Sigmoid colon (tissue), 7 donors: Measurements from ENCODE around the gene AQP6. TPM values are rescaled to one million over a fixed set of nuclear protein-coding genes. Genes with fewer than 3 reads are reported as not detected.

Experiments used
- DNase-seq: peaks from one replicate; pipeline ENCODE4 v3.0.0-alpha.2; 2019
- H3K27ac ChIP-seq, 4 donors: fragments of 200-600 bp; sonication (generic); one replicate each; pipeline ENCODE4 v1.5.1; 2016 to 2019; ENCODE audit warnings: mild to moderate bottlenecking in 1 of 4
- H3K27me3 ChIP-seq, 3 donors: fragments of 200-600 bp; sonication (generic); one replicate each; pipeline ENCODE4 v1.5.1; 2019; ENCODE audit warnings: mild to moderate bottlenecking in 1 of 3
- H3K36me3 ChIP-seq, 4 donors: fragments of 200-600 bp; sonication (generic); one replicate each; pipeline ENCODE4 v1.5.1; 2016 to 2019
- H3K4me1 ChIP-seq, 4 donors: fragments of 200-600 bp; sonication (generic); one replicate each; pipeline ENCODE4 v1.5.1; 2017 to 2019
- H3K4me3 ChIP-seq, 4 donors: fragments of 200-600 bp; sonication (generic); one replicate each; pipeline ENCODE4 v1.5.1; 2017 to 2019; ENCODE audit warnings: mild to moderate bottlenecking in 2 of 4, moderate library complexity in 1 of 4
- H3K9me3 ChIP-seq, 4 donors: fragments of 200-600 bp in 3 of 4; sonication (generic) in 3 of 4; one replicate each; pipeline versions ENCODE4 v1.5.1 to v1.6.1; 2013 to 2019
- EP300 ChIP-seq, 4 donors: sonication (generic); formaldehyde crosslinking; IDR thresholded peaks; one replicate each; pipeline ENCODE4 v1.6.1; 2017; ENCODE audit warnings: antibody characterized with exemption in 4 of 4
- POLR2A ChIP-seq, 2 donors: fragments of 450-650 bp; IDR thresholded peaks; one replicate each; pipeline ENCODE4 v1.6.1; 2016; ENCODE audit warnings: antibody characterized with exemption in 2 of 2, mild to moderate bottlenecking in 2 of 2, moderate library complexity in 2 of 2
- POLR2AphosphoS5 ChIP-seq, 4 donors: sonication (generic); formaldehyde crosslinking; IDR thresholded peaks; one replicate each; pipeline ENCODE4 v1.6.1; 2017; ENCODE audit warnings: antibody characterized with exemption in 4 of 4
- WGBS, 2 donors: extraction: QIAGEN DNeasy Blood & Tissue Kit; methylation state at CpG; one replicate each; pipeline ENCODE4 v1.1.7; 2013; 5-methylcytosine and 5-hydroxymethylcytosine counted together
- intact Hi-C: fragments of 100-400 bp; cut with DNase I; formaldehyde crosslinking; loops from one replicate; pipeline ENCODE4 v1.15.1; 2023
- polyA plus RNA-seq, 3 donors: library from polyadenylated mRNA; stranded (reverse); fragments of 200-250 nt; gene quantifications; one replicate each; pipeline ENCODE4 v1.2.3, GENCODE V29; 2013
- total RNA-seq, 4 donors: library from RNA; depleted of rRNA; stranded (reverse); fragments of >200 nt; gene quantifications; one replicate each; pipeline ENCODE4 v1.1.0, GENCODE V29; 2016
- TF ChIP-seq, protein P1 (sequence below), 4 experiments: fragments of 450-650 bp in 3 of 4; fragments of 200-600 bp in 1 of 4; IDR thresholded peaks; one replicate each; pipeline ENCODE4 v1.5.1; 2016 to 2019; ENCODE audit warnings: antibody characterized with exemption in 4 of 4, mild to moderate bottlenecking in 3 of 4, moderate library complexity in 2 of 4
- donor health status: healthy with polysubstance abuse.
- donor health status: Bipolar disorder and iron deficiency.
- donor health status: healthy.

The AQP6 gene
- total and polyA plus RNA-seq, 7 donors: 0.12 to 0.83 (median 0.49) TPM; not detected in 2

DNA sequence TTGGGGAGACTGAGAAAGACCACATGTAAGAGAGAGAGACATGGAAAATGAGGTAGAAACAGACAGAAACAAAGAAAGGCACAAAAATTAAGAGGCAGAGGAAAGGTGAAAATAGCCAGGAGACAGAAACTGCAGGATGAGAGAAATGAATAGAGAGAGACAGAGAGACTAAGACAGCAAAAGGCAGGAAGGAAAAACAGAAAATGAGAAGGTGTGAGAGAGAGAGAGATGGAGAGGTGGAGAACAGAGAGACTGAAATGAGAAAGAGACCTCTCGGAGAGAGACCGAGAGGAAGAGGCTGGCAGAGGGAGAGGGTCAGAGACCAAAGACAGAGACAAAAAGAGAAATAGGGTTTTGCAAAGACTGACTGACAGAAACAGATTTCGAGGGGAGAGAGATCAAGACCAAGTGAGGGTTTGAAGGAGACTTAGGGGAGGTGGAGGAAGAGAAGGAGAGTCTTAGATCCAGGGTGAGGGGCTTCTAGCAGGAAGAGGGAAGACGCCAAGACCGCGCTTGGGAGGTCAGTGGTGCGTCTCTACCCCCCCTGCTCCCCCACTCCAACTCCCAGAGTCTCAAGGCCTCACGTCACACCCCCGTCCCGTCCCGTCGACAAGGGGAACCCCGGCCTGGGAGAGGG lies 12.2 kb upstream of the AQP6 start:
- Histone ChIP-seq H3K4me3 (no peak overlapping the region), H3K27ac (no peak overlapping the region), H3K36me3 (no peaks in the 10 kb centered on the region), H3K9me3 (no peaks in the 10 kb centered on the region), H3K27me3 (peaks cover 32 to 73% (median 49%) of the 10 kb centered on the region in 3 donors), H3K4me1 (peaks cover 0 to 11% (median 7%) of the 10 kb centered on the region in 4 donors)
- intact Hi-C loops: loop anchor here (10.0 kb wide), 1 partner anchor 186 kb away; no protein-coding TSS in a partner anchor
- TF ChIP-seq, protein P1, sequence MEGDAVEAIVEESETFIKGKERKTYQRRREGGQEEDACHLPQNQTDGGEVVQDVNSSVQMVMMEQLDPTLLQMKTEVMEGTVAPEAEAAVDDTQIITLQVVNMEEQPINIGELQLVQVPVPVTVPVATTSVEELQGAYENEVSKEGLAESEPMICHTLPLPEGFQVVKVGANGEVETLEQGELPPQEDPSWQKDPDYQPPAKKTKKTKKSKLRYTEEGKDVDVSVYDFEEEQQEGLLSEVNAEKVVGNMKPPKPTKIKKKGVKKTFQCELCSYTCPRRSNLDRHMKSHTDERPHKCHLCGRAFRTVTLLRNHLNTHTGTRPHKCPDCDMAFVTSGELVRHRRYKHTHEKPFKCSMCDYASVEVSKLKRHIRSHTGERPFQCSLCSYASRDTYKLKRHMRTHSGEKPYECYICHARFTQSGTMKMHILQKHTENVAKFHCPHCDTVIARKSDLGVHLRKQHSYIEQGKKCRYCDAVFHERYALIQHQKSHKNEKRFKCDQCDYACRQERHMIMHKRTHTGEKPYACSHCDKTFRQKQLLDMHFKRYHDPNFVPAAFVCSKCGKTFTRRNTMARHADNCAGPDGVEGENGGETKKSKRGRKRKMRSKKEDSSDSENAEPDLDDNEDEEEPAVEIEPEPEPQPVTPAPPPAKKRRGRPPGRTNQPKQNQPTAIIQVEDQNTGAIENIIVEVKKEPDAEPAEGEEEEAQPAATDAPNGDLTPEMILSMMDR (IDR thresholded peaks at IDR 0.05): no peak
- TF ChIP-seq POLR2A (IDR thresholded peaks at IDR 0.05): no peak
- TF ChIP-seq POLR2AphosphoS5 (IDR thresholded peaks at IDR 0.05): no peak
- TF ChIP-seq EP300 (IDR thresholded peaks at IDR 0.05): no peak
- 36% methylated on average over 13 of the region's 13 CpGs for WGBS, 2 donors
- no peak for DNase-seq

DNA sequence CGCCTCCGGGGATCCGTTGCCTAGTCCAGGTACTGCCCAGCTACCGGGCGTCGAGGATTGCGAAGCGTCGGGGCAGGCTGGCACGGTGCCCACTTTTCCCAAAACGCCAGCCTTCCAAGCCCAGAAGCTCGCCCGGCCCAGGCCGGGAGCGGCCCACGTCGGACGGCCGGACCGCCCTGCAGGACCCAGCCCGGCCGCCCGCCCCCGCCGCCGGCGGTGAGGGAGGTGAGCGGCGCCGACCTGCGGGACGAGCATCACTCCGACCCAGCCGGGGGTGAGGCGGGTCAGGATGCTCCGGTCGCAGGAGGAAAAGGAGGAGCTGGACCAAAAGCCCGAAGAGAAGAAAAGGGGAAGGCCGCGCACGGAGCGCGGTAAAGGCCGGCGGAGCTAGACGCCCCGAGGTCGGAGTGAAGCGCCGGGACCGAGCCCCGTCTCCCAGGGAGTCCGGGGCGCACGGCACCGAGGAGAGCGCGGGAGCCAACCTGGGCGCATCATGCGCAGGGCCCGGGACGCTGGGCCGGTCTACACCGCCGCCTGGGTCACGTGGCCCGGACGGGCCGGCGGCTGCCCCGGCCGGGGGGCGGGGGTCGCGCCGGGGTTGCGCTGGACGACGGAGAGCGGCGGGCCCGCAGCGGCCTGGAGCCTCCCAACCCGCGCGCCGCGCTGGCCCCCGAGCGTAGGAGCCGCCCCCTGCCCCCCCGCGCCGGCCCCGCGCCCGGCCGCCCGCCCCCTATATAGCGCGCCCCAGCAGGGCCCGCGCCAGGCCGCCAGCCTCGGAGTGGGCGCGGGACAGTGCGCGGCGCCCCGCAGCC lies 11.4 kb upstream of the AQP6 start, which contains the start of gene AQP5:
TSS of gene AQP5 (plus strand) at position 762 of the 812 bp plus-strand sequence. CDS start 146 bp downstream, outside the sequence.
- TF ChIP-seq POLR2A (IDR thresholded peaks at IDR 0.05) (no peak), EP300 (IDR thresholded peaks at IDR 0.05) (no peak), POLR2AphosphoS5 (IDR thresholded peaks at IDR 0.05) (no peak)
- TF ChIP-seq, protein P1 (IDR thresholded peaks at IDR 0.05): no peak
- peak within 1 kb of the TSS in 3 of 4 donors; percentile 18 to 46 (median 46) for H3K4me3 ChIP-seq
- no peaks in the 10 kb centered on the region for H3K9me3 ChIP-seq
- WGBS, 2 donors: 4 to 6% methylated on average over 111 of the region's 111 CpGs
- H3K27me3 ChIP-seq: peaks cover 27 to 66% (median 42%) of the 10 kb centered on the region in 3 donors
- no peaks in the 10 kb centered on the region for H3K36me3 ChIP-seq
- no peak within 1 kb of the TSS for H3K27ac ChIP-seq
- intact Hi-C loops: loop anchor here (10.0 kb wide), 1 partner anchor 187 kb away; no protein-coding TSS in a partner anchor
- H3K4me1 ChIP-seq: peaks cover 0 to 11% (median 7%) of the 10 kb centered on the region in 4 donors
- DNase-seq: no peak

DNA sequence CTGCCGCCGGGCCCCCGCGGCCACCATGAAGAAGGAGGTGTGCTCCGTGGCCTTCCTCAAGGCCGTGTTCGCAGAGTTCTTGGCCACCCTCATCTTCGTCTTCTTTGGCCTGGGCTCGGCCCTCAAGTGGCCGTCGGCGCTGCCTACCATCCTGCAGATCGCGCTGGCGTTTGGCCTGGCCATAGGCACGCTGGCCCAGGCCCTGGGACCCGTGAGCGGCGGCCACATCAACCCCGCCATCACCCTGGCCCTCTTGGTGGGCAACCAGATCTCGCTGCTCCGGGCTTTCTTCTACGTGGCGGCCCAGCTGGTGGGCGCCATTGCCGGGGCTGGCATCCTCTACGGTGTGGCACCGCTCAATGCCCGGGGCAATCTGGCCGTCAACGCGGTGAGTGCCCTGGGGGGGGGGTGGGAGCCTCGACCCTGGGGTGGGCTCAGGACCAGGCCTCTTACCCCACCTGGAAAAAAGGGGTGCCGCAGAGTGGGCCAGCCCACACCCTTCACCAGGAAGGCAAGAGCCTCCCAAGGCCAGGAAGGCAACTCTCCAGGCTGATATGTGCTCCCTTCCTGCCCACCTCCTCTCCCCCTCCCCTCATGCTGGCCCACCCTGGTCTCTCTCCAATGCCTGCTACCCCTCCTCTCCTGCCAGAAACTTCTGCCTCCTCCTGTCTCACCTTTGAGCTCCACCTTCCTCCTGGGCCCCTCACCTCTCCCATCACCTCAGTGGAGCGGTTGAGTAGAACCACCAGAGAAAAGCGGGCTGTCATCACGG lies 10.6 kb upstream of the AQP6 start:
- no peaks in the 10 kb centered on the region for H3K9me3 ChIP-seq
- 63 to 78% methylated on average over 37 of the region's 37 CpGs for WGBS, 2 donors
- peaks cover 0 to 13% (median 12%) of the 10 kb centered on the region in 4 donors for H3K4me1 ChIP-seq
- H3K4me3 ChIP-seq: peak overlapping the region in 1 of 4 donors; percentile 18
- no peak for DNase-seq
- H3K27ac ChIP-seq: no peak overlapping the region
- H3K27me3 ChIP-seq: peaks cover 22 to 57% (median 37%) of the 10 kb centered on the region in 3 donors
- no peaks in the 10 kb centered on the region for H3K36me3 ChIP-seq
- TF ChIP-seq, protein P1 (IDR thresholded peaks at IDR 0.05): no peak
- no peak for TF ChIP-seq EP300 (IDR thresholded peaks at IDR 0.05)
- no peak for TF ChIP-seq POLR2AphosphoS5 (IDR thresholded peaks at IDR 0.05)
- no peak for TF ChIP-seq POLR2A (IDR thresholded peaks at IDR 0.05)
- intact Hi-C loops: loop anchor here (10.0 kb wide), 1 partner anchor 187 kb away; no protein-coding TSS in a partner anchor
